GM12892 (cell line): ENCODE data around the gene ZFYVE21.

Experiments
- DNase-seq: peaks from one replicate; pipeline ENCODE4 v3.0.0; 2011; ENCODE audit not compliant: insufficient read length
- FAIRE-seq: peaks from 2 replicates; lab custom pipeline; 2011; peaks lifted over from hg19 to GRCh38; lab: Jason Lieb, UNC
- POLR2A ChIP-seq: IDR thresholded peaks from 2 replicates; pipeline ENCODE4 v1.6.1; 2011; ENCODE audit warnings: low read depth, low read length, control low read depth
- POLR2AphosphoS5 ChIP-seq: IDR thresholded peaks from 2 replicates; pipeline ENCODE4 v1.6.1; 2011; ENCODE audit warnings: low read depth, low read length, control low read depth
- TAF1 ChIP-seq: IDR thresholded peaks from 2 replicates; pipeline ENCODE4 v1.6.1; 2011; ENCODE audit warnings: low read depth, mild to moderate bottlenecking, control low read depth, low read length, borderline replicate concordance

Gene ZFYVE21

DNA sequence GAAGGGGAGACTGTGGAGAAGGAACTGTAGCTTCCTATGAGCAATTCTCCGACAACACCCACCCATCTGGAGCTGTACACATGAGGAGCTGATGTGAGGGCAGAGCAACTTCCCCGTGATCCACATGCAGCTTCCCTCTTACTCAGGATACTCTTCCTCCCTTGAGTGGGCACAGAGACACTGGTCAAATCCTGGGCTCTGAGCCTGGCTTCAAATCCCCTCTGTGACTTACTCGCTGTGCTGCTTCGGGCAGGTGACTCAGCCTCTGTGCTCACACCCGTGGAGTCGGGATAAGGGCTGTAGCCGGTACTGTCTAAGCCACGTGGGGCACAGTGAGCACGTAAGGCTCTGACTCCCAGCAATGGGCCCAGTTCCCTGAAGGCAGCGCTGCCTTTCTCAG lies 31.1 kb downstream of the ZFYVE21 start:
- no peak for TF ChIP-seq TAF1
- TF ChIP-seq POLR2AphosphoS5, result no peak
- FAIRE-seq (no peak), DNase-seq (no peak)

DNA sequence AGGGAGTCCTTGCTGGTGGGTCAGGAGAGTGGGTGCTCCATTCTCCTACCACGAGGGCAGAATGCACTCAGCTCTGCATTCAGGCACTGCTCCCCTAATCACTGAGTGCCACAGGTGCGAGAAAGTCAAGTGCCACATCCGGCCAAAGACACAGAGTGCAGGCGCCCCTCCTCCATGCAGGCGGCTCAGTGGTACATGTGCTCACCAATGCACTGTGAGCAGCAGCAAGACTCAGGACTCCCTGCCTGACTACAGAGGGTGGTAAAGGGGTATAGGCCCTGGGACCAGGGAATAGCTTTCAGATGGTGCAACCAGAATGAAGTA lies 32.9 kb downstream of the ZFYVE21 start:
- no peak for TF ChIP-seq POLR2AphosphoS5
- TF ChIP-seq TAF1, result no peak
- TF ChIP-seq POLR2A, result no peak
- FAIRE-seq (no peak), DNase-seq (no peak)

DNA sequence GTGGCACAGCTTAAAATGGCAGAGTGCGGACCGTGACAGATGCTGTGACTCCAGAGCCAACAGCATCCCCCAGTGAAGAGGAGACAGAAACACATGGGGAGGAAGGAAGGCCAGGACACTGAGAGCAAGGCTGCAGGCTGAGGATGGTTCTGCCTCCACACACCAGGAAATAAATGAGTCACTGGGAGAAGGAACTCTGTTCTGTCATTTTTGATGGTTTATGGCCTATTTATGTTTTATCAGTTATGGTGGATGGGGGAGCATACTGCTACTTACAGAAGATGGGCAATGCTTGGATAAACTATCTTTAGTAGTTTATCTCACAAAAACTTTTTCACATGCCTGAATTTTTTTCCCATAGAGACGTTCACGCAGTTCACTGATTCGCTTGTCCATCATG lies 33.8 kb downstream of the ZFYVE21 start:
- no peak for DNase-seq
- peak; percentile 14 for FAIRE-seq
- TF ChIP-seq POLR2AphosphoS5 (no peak), TAF1 (no peak), POLR2A (no peak)

DNA sequence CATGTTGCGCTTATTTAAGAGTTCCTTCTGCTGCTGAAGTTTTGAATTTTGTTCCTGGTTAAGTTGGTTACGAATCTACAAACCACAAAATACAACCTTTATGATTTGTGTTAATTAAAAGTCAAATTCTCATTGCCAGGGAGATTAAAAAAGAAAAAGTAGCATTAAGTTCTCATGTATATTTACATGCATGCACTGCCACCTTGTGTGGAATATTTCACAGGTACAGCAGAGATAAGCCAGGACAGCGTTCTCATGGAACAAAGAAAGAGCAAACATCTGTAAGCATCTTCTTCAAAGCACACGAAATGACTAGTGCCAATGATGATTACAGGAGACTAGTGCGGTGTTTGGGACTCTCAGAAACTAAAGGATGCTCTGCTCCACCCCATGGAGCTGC lies 34.2 kb downstream of the ZFYVE21 start:
- no peak for FAIRE-seq
- TF ChIP-seq POLR2A, result no peak
- no peak for TF ChIP-seq POLR2AphosphoS5
- no peak for TF ChIP-seq TAF1
- no peak for DNase-seq

DNA sequence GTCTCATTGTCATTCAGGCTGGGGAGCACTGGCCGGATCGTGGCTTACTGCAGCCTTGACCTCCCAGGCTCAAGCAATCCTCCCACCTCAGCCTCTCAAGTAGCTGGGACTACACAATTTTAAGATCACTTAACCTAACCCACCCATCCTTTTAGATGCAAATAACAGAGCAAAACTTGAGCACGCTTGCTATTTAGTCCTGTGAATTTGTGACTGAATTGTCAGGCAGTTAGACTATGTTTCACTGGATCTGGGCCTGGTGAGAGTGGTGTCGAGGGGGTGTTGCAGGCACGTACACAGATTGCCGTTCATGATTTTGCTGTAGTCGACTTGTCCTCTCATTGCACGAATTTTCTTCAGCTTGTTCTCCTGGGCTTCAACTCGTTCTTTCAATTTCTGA lies 38.2 kb downstream of the ZFYVE21 start:
- FAIRE-seq, result no peak
- TF ChIP-seq TAF1 (no peak), POLR2A (no peak)
- DNase-seq, result no peak

DNA sequence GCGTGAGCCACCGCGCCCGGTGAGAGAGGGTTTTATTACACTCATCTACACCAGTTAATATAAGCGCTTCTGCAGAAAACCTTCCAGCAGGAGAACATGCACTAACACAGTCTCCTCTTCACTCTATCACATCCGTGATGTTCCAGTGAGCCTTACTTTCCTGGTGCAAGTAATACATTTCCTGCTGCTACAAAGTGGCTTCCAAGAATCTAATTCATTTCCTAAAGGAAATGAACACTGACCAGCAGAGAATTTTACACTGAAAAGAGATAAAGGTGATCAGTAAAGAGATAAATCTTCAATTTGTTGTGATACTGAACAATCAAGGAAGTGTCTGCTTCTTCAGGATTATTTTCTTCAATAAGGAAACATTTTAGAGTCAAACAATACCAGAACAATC lies 39.5 kb downstream of the ZFYVE21 start:
- TF ChIP-seq POLR2AphosphoS5 (no peak), POLR2A (no peak), TAF1 (no peak)
- DNase-seq (no peak), FAIRE-seq (no peak)

DNA sequence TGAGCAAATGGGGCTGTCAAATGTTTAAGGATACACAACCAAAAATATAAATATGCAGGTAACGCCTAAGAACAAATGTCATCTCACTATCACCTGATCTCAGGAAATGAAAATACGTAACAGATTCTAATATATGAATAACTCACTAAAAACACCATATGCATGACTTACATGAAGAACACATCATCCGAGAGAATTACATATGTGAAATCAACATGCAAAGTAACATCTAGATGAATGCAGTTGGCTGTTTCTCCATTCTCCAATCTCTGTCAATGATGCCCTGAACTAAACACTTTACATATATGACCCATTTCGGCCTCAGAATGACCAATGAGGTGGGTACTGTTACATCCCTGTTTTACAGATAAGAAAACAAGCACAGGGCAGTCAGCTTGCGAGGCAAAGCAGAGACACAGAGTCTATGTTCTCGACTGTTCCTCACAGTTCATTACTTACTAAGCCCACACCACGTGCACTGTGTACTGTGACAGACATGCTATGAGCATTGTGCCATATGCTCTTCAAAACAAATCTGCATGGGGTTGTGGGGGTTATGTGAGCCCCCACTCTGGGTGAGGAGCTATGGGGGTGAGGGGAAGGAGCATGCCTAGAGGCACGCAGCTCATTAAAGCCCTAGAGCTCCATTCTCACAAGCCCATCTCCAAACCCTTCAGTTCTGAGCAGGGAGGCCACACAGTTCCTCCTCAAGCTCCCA lies 42.6 kb downstream of the ZFYVE21 start:
- no peak for FAIRE-seq
- TF ChIP-seq POLR2A, result no peak
- TF ChIP-seq POLR2AphosphoS5, result no peak
- DNase-seq, result no peak

DNA sequence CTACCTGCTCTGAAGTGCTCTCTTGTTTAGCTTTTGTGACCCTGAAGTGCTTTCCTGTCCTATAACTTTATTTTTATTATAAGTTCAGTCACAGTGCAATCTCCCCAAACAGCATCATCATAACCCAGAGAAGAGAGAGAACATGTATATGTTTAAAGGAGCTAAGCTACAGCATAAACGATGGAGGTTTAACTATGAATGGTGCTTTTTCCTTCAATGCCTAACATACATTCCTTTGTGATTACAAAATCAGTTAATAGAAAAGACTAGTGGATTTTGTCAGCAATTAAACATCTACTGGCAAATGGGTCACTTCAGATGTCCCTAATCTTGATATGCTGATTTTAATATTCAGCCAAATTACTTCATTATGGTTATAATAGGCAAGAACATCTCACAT lies 46.4 kb downstream of the ZFYVE21 start:
- TF ChIP-seq POLR2AphosphoS5 (no peak), POLR2A (no peak), TAF1 (no peak)
- DNase-seq (no peak), FAIRE-seq (no peak)

DNA sequence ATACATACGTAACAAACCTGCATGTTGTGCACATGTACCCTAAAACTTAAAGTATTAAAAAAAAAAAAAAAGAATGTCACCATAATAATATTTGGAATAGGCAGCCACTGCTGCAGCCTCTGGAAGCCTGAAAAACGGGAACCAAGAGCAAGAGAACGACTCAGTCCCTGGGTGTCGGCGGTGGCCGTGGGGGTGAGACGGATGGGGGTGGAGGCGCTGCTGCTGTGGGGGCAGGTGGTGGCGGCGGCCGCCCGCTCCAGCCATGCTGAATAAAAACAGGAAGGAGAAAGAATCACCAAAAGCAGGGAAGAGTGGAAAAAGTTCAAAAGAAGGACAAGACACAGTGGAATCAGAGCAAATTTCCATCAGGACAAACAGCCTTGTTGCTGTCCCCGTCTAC lies 46.9 kb downstream of the ZFYVE21 start:
- FAIRE-seq (no peak), DNase-seq (no peak)
- TF ChIP-seq POLR2AphosphoS5 (no peak), TAF1 (no peak), POLR2A (no peak)

DNA sequence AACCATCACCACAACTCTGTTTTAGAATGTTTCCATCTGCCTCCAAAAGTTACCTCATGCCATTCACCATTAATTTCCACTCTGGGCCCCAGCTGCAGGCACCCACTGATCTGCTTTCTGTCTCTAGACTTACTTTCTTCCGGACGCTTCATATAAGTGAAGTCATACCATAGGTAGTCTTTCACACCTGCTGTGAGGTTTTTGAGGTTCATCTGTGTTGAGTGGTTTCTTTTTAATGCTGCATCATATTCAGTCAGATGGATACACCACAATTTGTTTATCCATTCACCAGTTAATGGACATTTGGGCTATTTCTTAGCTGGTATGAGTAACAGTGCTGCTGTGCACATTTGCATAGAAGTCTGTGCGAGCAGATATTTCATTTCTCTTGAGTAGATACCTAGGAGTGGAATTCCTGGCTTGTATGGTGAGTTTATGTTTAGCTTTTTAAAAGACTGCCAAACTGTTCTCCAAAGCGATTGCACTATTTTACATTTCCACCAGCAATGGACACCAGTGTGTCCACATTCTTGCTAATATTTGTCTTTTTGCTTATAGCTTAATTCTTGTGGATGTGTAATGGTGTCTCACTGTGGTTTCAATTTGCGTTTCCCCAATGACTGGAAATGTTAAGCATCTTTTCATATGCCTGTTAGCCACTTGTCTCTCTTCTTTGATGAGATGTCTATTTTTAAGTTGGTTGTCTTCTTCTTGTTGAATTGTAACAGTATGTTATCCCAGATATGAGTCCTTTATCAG lies 48.3 kb downstream of the ZFYVE21 start:
- FAIRE-seq, result no peak
- no peak for TF ChIP-seq POLR2A
- TF ChIP-seq TAF1, result no peak
- TF ChIP-seq POLR2AphosphoS5, result no peak

DNA sequence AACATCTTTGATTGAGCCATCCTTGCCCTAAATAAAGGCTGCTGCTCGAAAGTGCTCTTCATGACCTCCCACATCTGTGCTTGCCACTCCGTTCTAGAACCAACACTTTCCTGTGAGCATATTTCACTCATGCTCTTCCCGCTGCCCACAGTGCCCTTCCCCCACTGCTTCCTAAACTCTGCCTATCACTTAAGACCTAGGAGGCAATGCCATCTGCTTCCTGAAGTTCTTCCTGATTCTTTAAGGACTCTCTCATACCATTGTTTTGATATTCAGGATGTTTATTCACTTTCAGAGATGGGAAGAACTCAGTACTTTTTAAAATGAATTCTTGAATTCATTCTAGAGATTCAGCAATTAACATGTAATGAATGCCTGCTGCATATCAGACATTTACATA lies 49.9 kb downstream of the ZFYVE21 start:
- TF ChIP-seq TAF1, result no peak
- no peak for TF ChIP-seq POLR2A
- no peak for TF ChIP-seq POLR2AphosphoS5
- DNase-seq, result no peak
- FAIRE-seq, result no peak

More for the DNA sequence above, 48.3 kb downstream of the ZFYVE21 start:
- DNase-seq, result no peak

DNA sequence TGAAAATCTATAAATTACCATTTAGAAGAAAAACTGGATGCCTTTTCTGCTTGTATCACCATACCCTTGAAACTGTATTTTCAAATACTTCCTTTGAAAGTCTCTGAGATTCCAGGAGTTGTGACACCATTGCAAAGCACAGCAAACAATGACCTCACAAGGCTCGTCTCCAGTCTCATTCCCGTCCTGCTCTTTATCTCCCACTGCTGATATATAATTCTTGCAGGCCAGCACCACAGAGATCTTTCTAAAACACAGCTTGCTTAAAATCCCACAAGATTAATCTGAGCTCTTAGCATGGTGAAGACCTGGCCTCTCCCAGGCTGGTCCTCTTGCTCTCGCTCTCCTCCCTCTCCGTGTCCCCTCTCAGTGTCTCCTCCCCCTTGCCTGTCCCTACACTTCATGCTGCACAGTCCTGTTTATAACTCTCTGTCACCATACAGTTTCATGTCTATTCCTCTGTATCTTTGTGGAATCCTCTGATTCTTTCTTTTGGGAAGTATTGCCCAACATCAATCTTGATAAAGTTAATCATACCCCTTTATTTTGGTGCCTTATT lies 51.8 kb downstream of the ZFYVE21 start:
- no peak for FAIRE-seq
- TF ChIP-seq POLR2A, result no peak
- no peak for TF ChIP-seq POLR2AphosphoS5
- no peak for TF ChIP-seq TAF1
- no peak for DNase-seq
